ENCODE measurements around the gene SLIT3.

Gene SLIT3

DNA sequence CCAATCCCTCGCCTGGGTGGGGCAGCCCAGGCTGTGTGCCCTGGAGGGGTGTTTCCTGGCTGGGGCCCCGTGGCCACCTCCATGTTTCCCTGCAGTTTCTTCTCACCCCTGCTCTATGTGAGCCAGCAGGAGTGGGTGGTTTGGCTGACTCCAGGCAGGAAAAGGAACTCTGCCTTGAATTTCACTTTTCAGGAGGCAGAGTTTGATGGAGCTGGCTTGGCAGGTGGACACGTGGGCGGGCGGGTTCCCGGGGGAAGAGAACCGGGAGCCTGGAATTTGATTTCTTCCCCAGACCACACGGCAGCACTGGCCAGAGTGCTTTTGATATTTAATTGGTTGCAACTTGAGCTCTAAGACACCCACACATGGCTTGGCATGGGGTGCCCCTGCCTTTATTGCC, 601.9 kb downstream of the SLIT3 start:
- Histone ChIP-seq H3K79me2 (ENCODE audit: insufficient read depth, low read length) (no peaks in the 10 kb centered on the region), H3K9me3 (ENCODE audit: insufficient read depth, low read length) (no peaks in the 10 kb centered on the region), H3K27me3 (ENCODE audit: low read length) (no peaks in the 10 kb centered on the region), H3K9me2 (replicated peaks; ENCODE audit: insufficient read depth, low read length) (no peaks in the 10 kb centered on the region), H4K20me1 (ENCODE audit: low read depth, low read length) (no peaks in the 10 kb centered on the region), H3K9ac (ENCODE audit: low read length) (no peak overlapping the region), H3K36me3 (ENCODE audit: low read length) (no peaks in the 10 kb centered on the region), H3K4me2 (ENCODE audit: low read depth, low read length, poor library complexity, severe bottlenecking) (no peak overlapping the region), H3K4me3 (ENCODE audit: insufficient read depth, low read length, poor library complexity, severe bottlenecking) (no peak overlapping the region), H3K27ac (ENCODE audit: low read depth, low read length) (no peak overlapping the region), H2AFZ (ENCODE audit: low read depth, low read length, severe bottlenecking) (no peak overlapping the region), H3F3A (ENCODE audit: insufficient read depth) (no peaks in the 10 kb centered on the region)
- TF ChIP-seq, protein P1, sequence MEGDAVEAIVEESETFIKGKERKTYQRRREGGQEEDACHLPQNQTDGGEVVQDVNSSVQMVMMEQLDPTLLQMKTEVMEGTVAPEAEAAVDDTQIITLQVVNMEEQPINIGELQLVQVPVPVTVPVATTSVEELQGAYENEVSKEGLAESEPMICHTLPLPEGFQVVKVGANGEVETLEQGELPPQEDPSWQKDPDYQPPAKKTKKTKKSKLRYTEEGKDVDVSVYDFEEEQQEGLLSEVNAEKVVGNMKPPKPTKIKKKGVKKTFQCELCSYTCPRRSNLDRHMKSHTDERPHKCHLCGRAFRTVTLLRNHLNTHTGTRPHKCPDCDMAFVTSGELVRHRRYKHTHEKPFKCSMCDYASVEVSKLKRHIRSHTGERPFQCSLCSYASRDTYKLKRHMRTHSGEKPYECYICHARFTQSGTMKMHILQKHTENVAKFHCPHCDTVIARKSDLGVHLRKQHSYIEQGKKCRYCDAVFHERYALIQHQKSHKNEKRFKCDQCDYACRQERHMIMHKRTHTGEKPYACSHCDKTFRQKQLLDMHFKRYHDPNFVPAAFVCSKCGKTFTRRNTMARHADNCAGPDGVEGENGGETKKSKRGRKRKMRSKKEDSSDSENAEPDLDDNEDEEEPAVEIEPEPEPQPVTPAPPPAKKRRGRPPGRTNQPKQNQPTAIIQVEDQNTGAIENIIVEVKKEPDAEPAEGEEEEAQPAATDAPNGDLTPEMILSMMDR (IDR thresholded peaks at IDR 0.05; ENCODE audit: insufficient read depth, low read length, poor library complexity, severe bottlenecking) = no peak

- no peak for TF ChIP-seq EZH2phosphoT487 (conservative IDR thresholded peaks at IDR 0.05; ENCODE audit: low read length)
- TF ChIP-seq, protein P1 (IDR thresholded peaks at IDR 0.05; ENCODE audit: insufficient read depth, low read length, poor library complexity, severe bottlenecking) = no peak
- H3K36me3 ChIP-seq (ENCODE audit: low read length) = no peaks in the 10 kb centered on the region
- no peak overlapping the region for H3K4me2 ChIP-seq (ENCODE audit: low read depth, low read length, poor library complexity, severe bottlenecking)
- H3K27ac ChIP-seq (ENCODE audit: low read depth, low read length) = no peak overlapping the region
- H3K9ac ChIP-seq (ENCODE audit: low read length) = no peak overlapping the region
- H3K27me3 ChIP-seq (ENCODE audit: low read length) = no peaks in the 10 kb centered on the region
- no peaks in the 10 kb centered on the region for H3K9me3 ChIP-seq (ENCODE audit: insufficient read depth, low read length)
- no peak overlapping the region for H3K4me3 ChIP-seq (ENCODE audit: insufficient read depth, low read length, poor library complexity, severe bottlenecking)
- no peaks in the 10 kb centered on the region for H4K20me1 ChIP-seq (ENCODE audit: low read depth, low read length)
- no peaks in the 10 kb centered on the region for H3F3A ChIP-seq (ENCODE audit: insufficient read depth)
- H3K79me2 ChIP-seq (ENCODE audit: insufficient read depth, low read length) = no peaks in the 10 kb centered on the region
- H3K9me2 ChIP-seq (replicated peaks; ENCODE audit: insufficient read depth, low read length) = no peaks in the 10 kb centered on the region
- H2AFZ ChIP-seq (ENCODE audit: low read depth, low read length, severe bottlenecking) = no peak overlapping the region
These were observed 603.8 kb downstream of the SLIT3 start for GRCh38 chr5:168697034-168697720.

DNA sequence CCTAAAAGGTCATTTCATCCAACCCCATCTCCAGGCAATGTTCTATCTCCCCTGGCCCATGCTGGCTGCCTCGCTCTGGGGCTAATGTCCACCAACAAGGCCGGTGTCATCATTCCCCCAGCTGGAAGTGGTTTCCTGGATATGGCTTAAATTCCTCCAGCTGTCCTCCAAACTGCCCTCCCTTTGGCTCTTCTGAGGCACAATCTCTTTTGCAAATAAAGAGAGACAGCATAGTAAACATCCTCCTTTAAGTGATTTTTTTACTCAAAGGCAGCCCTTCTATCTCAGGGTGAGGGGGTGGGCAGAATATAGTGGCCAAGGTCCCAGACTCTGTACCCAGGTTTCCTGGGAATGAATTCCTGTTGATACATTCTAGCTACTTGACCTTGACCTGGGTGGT, 604.3 kb downstream of the SLIT3 start:
- H2AFZ ChIP-seq (ENCODE audit: low read depth, low read length, severe bottlenecking) = no peak overlapping the region
- H3K9me2 ChIP-seq (replicated peaks; ENCODE audit: insufficient read depth, low read length) = no peaks in the 10 kb centered on the region
- H4K20me1 ChIP-seq (ENCODE audit: low read depth, low read length) = no peaks in the 10 kb centered on the region
- no peak overlapping the region for H3K9ac ChIP-seq (ENCODE audit: low read length)
- H3K4me2 ChIP-seq (ENCODE audit: low read depth, low read length, poor library complexity, severe bottlenecking) = no peak overlapping the region
- H3K4me3 ChIP-seq (ENCODE audit: insufficient read depth, low read length, poor library complexity, severe bottlenecking) = no peak overlapping the region
- no peaks in the 10 kb centered on the region for H3K79me2 ChIP-seq (ENCODE audit: insufficient read depth, low read length)
- H3F3A ChIP-seq (ENCODE audit: insufficient read depth) = no peaks in the 10 kb centered on the region
- no peak for TF ChIP-seq EZH2phosphoT487 (conservative IDR thresholded peaks at IDR 0.05; ENCODE audit: low read length)
- TF ChIP-seq, protein P1 (IDR thresholded peaks at IDR 0.05; ENCODE audit: insufficient read depth, low read length, poor library complexity, severe bottlenecking) = no peak
- H3K27me3 ChIP-seq (ENCODE audit: low read length) = no peaks in the 10 kb centered on the region
- no peaks in the 10 kb centered on the region for H3K36me3 ChIP-seq (ENCODE audit: low read length)
- H3K9me3 ChIP-seq (ENCODE audit: insufficient read depth, low read length) = no peaks in the 10 kb centered on the region
- no peak overlapping the region for H3K27ac ChIP-seq (ENCODE audit: low read depth, low read length)

Data from SU-DHL-6 (cell line).